NCI-H2227 treated with DMSO at 0.1 percent for 48 hours (cell line): ENCODE measurements around the gene EXOC4.
"Not testable (repeated sequence)": the region's sequence is repeated elsewhere in the genome, so short reads cannot be mapped to it uniquely, and the experiment has no call there.

Experiments used
- DNase-seq: peaks from one replicate; lab custom pipeline; 2025; lab: John Stamatoyannopoulos, UW

Gene EXOC4

DNA sequence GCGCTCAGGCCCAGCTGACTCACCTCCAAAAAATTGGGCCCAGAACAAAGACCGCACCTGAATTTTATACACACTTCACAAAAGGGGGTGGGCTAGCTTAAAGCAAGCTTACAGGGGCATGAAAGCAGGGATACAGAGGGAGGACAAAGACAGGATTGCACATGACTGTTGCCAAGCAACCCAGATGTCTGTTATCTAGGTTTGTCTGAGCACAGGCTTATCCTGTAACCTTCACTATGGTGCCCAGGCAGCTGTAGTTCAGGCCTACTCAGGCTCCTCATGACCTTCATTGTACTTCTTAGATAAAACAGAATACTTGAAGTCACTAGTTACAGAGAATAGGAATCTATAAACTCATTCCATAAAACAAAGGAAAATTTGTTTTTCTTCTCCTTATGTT lies 824.7 kb downstream of the EXOC4 start:
- not testable (repeated sequence) for DNase-seq

DNA sequence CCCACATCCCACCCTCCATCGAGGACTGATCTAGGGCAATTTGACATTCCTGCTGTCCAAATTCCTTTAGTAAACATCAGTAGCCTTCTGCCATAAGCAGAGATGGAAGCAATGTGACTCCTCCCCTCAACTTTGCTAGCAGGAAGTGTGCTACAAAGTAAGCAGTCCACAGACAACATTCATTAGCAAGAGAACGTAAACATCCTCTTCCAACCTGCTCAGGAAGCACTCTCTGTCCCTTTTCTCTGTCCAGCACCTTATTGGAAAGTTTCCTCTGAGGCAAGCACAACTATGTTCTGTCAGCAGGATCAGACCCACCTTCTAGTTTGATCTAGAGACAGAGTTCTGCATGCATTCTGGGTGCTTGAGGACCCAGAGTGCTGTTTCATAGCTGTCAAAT lies 826.1 kb downstream of the EXOC4 start:
- DNase-seq, result no peak

DNA sequence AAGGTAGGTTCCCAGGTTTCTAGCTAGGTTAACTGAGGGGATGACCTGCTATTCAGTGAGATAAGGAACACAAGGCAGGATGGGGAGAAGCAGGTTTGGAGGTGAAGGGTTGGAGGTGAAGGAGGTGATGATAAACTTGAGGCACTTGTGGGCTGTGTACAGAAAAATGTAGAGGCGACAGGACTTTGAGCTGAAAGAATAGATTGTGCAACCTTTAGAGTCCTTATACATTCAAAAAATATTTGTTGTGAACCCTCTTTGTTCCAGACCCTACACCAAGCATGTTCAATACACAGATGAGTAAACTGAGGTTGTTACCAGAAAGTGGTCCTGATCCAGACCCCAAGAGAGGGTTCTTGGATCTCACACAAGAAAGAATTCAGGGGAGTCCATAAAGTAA lies 828.8 kb downstream of the EXOC4 start:
- DNase-seq, result no peak

DNA sequence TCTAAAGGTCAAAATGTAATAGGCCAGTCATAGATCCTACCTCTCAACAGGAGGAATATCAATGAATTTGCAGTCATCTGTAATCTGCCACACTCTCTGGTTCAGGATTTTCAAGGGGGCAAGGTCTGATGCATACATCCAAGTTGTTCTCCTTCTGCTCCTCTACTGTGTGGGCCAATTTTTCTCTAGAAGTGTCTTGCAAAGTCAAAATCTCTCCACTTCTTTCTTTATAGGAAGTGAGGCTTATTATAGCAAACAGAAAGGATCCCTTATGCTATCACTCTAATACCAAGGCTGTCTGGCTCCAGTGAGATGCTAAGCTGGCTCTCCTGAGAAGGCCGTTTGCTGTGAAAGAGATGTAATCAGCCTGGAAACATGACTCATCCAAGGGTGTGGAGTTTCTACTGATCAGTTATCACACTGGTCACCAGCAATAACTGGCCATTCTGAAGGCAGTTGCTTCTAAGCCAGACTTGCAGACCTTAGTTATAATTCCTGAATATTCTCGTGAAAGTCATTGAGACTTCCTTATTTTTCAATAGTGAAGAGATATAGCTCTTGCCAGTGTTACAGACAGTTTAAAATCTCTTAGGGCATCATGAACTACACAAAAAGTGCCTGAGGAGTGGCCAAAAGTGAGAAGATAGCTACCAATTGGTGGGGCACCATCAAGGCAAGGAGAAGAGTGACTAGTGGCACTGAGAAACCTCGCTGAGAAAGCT lies 831.0 kb downstream of the EXOC4 start:
- DNase-seq, result no peak

DNA sequence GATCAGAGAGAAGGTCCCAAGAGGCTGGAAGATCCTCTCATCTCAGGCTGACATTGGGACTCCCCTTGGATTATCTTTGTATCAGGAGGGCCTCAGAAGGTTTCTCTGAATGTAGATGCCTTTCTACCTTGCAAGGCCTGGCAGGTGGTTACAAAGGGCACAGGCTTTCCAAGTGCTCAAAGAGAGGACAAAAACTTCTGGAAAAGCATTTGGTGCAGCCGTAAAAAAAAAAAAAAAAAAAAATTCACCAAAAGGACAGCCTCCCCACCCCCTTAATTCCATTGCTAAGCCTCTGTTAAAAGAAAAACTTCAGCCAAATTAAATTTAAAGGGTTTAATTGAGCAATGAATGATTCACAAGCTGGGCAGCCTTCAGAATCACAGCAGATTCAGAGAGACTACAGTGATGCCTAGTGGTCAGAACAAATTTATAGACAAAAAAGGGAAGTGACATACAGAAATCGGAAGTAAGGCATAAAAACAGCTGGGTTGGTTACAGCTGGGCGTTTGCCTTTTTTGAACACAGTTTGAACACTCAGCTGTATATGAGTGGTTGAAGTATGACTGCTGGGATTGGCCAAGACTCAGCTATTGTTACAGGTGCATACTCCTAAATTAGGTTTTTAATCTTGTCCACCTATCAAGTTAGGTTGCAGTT lies 831.7 kb downstream of the EXOC4 start:
- DNase-seq, result no peak

DNA sequence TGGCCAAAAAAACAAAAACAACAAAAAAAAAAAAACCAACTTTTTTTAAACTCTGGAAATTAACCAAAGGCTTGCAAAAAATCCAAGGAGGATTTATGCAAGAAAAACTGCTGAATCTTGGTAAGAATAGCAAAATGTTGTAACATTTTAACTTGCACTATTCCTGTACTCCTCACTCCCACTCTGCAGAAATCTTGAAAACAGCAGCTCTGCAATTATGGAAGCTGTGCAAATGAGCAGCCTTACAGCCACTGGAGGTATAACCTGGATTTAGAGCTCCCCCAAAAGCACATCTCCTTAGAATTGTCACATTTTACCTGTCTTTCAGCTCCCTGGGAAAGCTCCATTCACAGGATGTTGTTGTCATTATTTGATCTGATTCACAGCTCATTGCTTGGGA lies 832.4 kb downstream of the EXOC4 start:
- DNase-seq, result no peak

DNA sequence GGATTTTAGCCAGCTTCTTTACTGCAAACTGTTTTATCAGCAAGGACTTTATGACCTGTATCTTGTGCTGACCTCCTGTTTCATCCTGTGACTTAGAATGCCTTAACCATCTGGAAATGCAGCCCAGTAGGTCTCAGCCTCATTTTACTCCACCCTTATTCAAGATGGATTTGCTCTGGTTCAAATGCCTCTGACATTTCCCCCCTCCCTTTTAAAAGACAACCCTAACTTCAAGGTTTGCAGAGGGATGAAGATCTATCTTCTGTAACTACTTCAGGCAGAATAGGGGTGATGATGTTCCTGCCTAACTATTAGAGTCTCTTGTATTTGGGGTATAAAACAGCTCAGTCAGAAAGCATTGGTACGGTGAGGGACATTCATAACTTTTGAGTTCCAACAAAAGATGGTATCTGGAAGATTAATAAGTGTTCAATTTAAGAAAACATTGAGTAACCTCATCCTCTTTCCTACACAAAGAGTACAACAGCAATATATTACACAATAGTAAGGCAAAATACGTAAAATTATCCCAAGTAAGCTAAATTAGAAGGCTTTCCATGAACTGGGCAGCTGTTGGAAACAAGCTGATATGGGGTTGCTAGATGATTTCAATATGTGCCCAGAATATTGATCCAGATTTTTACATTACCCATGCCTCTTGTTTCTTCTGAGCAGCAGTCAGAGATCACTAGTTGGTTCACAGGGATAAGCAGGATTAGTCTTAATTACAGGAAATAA lies 834.3 kb downstream of the EXOC4 start:
- DNase-seq, result no peak

DNA sequence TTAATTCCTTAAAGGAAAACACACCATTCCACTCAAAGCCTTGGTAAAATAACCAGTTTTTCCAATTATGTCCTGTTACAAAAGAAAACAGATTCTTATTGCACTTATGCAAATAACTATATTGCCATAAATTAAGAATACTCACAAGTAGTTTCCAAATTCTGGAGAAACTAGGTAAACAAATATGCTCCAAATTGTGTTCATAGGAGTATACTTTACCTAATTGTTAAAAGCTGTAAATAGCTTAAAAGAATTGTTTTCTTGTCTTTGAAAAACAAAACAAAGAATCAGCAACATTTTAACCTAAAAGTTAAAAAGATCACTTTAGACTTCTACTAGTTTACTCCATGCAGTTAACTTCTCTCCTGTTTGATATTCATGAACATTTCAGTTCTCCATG lies 835.3 kb downstream of the EXOC4 start:
- no peak for DNase-seq

DNA sequence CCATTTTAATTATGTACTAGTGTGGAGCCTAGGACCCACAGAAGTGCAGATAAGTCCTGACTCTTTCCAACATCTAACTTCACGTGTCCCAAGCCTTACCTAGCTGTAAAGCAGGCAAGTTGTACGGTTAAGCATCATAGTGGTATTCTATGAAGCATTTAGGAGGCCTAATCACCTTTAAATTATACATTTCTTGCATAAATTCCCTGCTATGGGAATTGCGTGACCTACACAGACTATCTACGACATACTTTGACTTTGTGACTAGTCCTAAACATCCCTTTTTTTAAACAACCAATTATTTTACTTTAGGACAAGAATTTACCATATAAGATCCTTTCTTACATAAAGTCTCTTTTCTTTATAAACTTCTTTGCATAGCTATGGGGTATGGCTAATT lies 836.6 kb downstream of the EXOC4 start:
- no peak for DNase-seq

DNA sequence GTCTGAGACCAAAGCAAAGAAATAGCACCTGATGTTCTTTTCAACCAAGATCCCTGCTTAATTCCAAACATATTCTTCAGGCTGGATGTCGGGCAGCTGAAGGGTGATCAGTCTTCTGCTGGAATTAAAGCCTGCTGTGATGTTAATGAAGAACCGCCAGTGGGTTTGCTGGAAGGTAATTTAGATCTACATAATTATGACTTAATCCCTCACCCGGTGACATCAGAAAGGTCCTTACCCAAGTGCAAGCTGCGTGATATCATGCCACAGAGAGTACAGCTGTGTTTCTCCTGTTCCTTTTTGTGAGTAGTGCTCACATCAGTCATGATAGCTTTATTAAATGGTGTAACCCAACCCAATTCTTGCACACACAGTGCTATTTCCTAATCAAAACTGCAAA lies 845.2 kb downstream of the EXOC4 start:
- DNase-seq, result no peak

DNA sequence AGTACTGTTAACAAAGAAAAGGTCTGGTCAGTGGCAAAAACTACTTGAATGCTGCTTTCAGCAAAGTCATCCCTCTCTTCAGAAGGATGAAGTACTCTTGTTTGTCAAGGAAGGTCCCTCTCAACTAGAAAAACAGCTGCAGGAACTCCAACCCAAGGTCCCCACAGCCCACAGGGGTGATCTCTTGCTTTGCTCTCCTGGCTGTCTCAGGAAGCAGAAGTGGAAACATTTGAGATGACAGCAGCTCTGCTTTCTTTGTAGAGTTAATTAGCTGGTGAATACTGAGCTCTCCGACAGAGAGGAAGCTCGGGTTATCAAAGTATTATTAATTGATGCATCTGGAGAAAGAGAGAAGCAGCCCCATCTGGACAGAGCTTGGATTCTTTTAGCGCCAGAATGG lies 848.8 kb downstream of the EXOC4 start:
- DNase-seq, result no peak

DNA sequence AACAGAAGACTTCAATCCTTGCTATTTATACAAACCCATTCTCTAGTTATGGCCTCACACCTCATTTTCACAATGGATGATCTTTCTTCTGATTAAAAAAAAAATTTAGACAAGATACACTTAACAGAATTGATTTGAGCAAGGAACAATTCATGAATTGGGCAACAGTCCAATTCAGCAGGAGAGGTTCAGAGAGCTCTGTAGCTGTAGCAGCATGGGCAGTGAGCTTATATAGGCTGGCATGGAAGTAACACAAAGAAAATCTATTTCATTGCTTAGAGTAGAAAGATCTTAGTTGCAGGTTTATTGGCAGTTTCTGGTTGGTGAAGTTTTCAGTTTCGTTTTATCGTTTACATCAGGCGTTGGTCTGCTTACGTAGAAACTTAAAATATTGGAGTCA lies 851.3 kb downstream of the EXOC4 start:
- DNase-seq, result no peak

DNA sequence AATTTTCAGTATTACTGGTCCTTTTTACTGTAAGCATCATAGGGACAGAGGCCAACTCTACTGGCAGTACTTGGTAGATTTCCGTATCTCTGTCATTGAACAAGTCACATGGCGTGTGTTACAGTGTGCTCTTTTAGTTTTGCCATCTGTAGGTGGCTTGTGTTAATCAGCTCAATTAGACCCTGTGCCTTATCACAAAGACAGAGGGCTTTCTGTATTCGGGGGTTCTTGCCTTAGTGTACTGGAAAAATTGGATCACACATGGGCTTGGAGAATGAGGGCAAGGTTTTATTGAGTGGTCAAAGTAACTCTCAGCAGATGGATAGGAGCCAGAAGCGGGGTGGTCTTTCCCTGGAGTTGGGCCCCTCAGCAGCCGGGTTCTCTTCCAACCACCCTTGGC lies 853.0 kb downstream of the EXOC4 start:
- no peak for DNase-seq

DNA sequence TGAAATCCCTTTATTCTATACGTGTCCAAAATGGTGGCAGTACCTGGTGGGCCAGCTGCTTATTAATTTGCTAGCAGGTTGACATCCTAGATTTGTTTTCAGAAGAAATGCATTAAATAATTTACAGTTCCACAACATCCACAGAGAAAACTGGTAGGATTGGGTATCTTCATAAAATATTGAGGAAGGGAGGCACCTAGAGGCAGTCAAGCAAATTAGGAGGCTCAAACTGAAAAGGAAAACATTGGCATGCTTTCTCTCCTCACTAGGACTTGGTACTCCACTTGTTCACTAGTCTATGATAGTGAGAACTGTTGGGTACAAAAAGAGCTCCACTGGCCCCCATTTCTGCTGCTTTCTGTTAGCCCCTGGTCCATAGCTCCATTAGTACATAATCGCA lies 855.9 kb downstream of the EXOC4 start:
- no peak for DNase-seq

DNA sequence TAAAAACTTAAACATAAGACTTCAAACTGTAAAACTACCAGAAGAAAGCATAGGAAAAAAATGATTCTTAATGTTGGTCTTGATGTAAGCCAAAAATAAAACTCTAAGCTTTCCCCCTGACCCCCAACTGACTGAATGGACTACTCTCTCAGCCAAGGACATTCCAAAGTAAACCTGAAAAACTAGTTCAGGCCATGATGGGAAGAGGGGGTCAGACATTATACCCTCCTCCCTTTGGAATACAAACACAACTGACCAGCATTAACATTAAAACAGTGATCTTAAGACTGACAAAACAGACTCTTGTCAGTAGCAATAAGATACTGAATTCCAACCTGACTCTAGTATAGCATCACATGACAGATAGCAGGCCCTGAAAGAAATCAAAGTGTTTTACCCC lies 860.8 kb downstream of the EXOC4 start:
- no peak for DNase-seq

DNA sequence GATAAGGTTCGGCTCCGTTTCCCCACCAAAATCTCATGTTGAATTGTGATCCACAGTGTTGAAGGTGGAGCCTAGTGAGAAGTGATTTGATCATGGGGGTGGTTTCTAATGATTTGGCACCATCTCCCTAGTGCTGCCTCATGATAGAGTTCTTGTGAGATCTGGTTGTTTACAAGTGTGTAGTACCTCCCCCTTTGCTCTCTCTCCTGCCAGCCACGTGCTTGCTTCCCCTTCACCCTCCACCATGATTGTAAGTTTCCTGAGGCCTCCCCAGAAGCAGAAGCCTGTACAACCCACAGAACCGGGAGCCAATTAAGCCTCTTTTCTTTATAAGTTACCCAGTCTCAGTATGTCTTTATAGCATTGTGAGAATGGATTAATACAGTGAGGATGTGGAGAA lies 862.1 kb downstream of the EXOC4 start:
- no peak for DNase-seq
